NCI-H748 (cell line): ENCODE data around the gene TCF4.
A peak's percentile ranks its signal among the peaks of the same experiment; 100 is the strongest.

Experiments
- DNase-seq: peaks from one replicate; lab custom pipeline; 2025; ENCODE audit not compliant: unreplicated experiment; lab: John Stamatoyannopoulos, UW

The TCF4 gene

GRCh38 chr18:55219059-55219458, 368.9 kb downstream of the TCF4 start:
- DNase-seq = peak; percentile 54

DNA sequence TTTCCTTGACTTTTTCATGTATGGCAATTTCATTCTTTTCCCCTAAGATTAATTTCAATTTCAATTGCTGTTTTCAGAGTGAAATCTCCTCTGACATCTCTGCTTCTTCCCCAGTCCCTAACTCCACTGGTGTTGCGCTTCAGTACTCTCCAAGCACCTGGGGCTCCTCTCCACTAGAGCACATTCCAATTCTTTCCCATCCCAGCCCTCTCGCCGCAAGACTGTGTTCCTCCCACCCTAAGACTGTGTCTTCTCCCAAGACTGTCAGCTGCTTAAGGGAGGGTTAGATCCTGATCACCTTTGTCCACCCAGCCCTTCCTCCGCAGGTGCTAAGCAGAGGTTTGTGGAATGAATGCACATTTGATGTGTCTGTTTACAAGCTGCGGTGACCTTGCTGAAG, 373.0 kb downstream of the TCF4 start:
- DNase-seq = no peak

- DNase-seq = no peak
Measured at GRCh38 chr18:55214534-55214933, 373.5 kb downstream of the TCF4 start.

- DNase-seq = no peak
Measured at GRCh38 chr18:55213586-55213985, 374.4 kb downstream of the TCF4 start.

GRCh38 chr18:55206927-55207326, 381.1 kb downstream of the TCF4 start:
- no peak for DNase-seq

- no peak for DNase-seq
Measured at GRCh38 chr18:55202232-55202917, 385.6 kb downstream of the TCF4 start.

DNA sequence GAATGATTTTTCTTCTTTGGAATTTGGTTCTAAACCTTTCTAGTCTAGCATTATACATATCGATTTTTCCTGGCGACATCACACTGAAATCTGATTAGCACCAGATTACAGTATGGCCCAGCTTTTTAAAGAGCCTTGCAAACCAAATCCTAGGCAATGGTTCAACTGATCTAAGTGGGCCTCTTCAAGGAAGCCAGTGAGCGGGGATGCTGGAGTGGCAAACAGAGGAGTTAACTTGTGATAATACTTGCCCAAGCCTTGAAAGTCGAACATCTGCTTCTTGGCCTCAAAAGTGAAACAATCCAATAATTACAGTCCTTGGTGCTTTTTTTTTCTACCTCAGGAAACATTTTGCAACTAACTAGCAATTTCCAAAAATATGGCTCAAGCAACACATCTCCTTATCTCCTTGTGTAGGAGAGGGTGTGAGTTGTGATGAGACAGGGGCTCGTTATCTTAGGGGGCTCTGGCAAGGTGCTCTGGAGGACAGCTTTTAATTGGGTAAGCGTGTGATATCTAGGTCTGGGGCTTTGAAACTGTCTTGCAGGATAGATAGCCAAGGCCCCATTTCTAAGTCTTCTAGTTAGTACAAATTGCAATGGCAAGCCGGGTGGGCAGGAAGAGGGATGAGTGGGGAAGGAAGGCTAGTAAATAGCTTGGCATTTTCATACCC, 388.6 kb downstream of the TCF4 start:
- no peak for DNase-seq

GRCh38 chr18:55195863-55196262, 392.1 kb downstream of the TCF4 start:
- DNase-seq = no peak

DNA sequence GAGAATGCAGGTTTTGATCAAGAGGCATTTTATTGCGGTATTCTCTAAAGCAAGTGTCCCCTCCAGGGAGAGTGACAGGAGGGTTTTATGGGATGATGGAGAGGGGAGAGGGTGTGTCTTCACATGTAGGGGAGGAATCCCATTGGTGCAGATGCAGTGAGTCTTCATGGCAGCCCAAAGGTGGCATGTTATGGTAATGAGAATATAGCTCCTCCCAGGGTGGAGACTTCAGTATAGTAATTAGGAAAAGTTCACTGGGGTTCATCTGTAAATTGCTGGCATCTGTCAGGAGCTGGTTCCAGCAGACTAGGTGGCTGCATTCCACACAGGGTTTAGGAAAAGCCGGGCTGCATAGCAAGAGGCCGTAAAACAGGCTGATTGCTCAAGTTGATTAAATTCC, 398.0 kb downstream of the TCF4 start:
- DNase-seq = no peak

DNA sequence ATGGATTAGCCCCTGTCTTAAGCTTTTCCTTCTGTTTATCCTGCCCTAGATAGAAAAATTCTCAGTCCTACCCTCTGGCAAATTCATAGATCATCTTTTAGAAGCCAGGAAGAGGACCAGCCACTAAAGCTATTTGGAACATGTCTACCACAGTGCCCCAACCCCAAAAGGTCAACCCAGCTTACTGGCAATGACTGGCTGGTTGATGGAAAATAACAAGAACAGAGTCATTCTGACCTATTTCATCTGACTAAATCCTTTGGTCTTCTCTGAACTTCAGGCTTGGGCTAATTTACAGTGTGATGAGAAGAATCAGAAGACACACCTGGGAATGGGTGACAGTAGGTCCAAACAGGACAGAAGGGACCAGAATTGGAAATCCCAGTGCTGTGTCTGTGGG, 401.4 kb downstream of the TCF4 start:
- no peak for DNase-seq

- no peak for DNase-seq
Measured at GRCh38 chr18:55185391-55185790, 402.6 kb downstream of the TCF4 start.

DNA sequence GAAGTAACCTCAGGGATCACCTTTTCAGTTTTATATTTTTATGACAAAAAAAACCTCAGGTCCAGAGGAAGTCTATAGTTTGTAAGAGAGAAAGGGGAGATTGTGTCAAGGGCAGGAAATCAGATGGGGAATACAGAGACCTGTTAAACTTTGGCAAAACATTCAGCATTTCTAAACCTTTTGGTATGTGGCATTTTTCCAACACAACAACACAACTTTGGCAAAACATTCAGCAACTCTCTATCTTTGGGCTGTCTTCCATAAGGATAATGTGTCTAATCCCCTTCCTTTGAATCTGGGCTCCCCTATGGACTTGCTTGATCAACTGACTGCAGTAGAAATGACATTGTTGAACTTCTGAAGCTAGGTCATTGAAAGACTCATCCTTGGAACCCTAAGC, 408.2 kb downstream of the TCF4 start:
- no peak for DNase-seq

- no peak for DNase-seq
Measured at GRCh38 chr18:55179425-55179824, 408.6 kb downstream of the TCF4 start.

GRCh38 chr18:55173291-55173690, 414.7 kb downstream of the TCF4 start:
- DNase-seq = no peak
